Endothelial cell of umbilical vein (primary cell): Measurements from ENCODE around the gene APC2. TPM values are rescaled to one million over a fixed set of nuclear protein-coding genes. Genes with fewer than 3 reads are reported as not detected.

Experiments
- BruUV-seq: library from RNA; stranded (reverse); fragments of 400-500 nt; replicated peaks from 2 replicates; lab custom pipeline; 2021; lab: Mats Ljungman, UMichigan
- CTCF ChIA-PET: fragments of 300-600, 350-600 bp; sonication (Branson Sonifier 250); formaldehyde crosslinking; loops from one replicate; lab custom pipeline; 2021; ENCODE audit warnings: antibody characterized with exemption, inconsistent platforms; lab: Charles Lee
- POLR2A ChIA-PET: fragments of 300-600, 350-600 bp; sonication (Branson Sonifier 250); formaldehyde crosslinking; loops from one replicate; lab custom pipeline; 2021; ENCODE audit warnings: antibody characterized with exemption, inconsistent platforms; lab: Charles Lee
- DNase-seq: peaks from one replicate; pipeline ENCODE4 v3.0.0-alpha.2; 2011; ENCODE audit warnings: low read depth, low spot score
- FAIRE-seq: peaks from 2 replicates; lab custom pipeline; 2011; peaks lifted over from hg19 to GRCh38; lab: Jason Lieb, UNC
- H2AFZ ChIP-seq: 2 replicates; pipeline ENCODE4 v1.6.0; 2012; ENCODE audit warnings: low read depth, low read length, control low read depth, inconsistent platforms
- H3K27ac ChIP-seq: 2 replicates; pipeline ENCODE4 v1.5.1; 2011; ENCODE audit warnings: low read depth, mild to moderate bottlenecking, control low read depth, low read length, moderate library complexity; ENCODE audit not compliant: insufficient read depth
- H3K27me3 ChIP-seq, 2 experiments: 2 replicates each; pipeline versions ENCODE4 v1.6.0 to v1.6.1; 2011; ENCODE audit warnings: low read length in 2 of 2, mixed read lengths in 1 of 2; ENCODE audit not compliant: control insufficient read depth in 2 of 2, insufficient read depth in 2 of 2
- H3K36me3 ChIP-seq, 2 experiments: 2 replicates in 1 of 2; 3 replicates in 1 of 2; pipeline ENCODE4 v1.5.1; 2011; ENCODE audit warnings: low read length in 2 of 2, mild to moderate bottlenecking in 1 of 2, moderate library complexity in 1 of 2; ENCODE audit not compliant: control insufficient read depth in 2 of 2, insufficient read depth in 2 of 2; ENCODE audit errors: extremely low read depth in 1 of 2
- H3K4me1 ChIP-seq: 3 replicates; pipeline ENCODE4 v1.5.1; 2011; ENCODE audit warnings: mild to moderate bottlenecking, low read length; ENCODE audit not compliant: control insufficient read depth, insufficient read depth; ENCODE audit errors: extremely low read depth
- H3K4me2 ChIP-seq: 2 replicates; pipeline ENCODE4 v1.6.1; 2011; ENCODE audit warnings: low read length, control low read depth, mixed read lengths; ENCODE audit not compliant: insufficient read depth
- H3K4me3 ChIP-seq, 3 experiments: fragments of 200-600 bp in 1 of 3; sonication (generic), shearing (Covaris generic) in 1 of 3; replicated peaks in 1 of 3; 2 replicates each; pipeline ENCODE4 v1.5.1; 2011 to 2016; ENCODE audit warnings: control low read depth in 3 of 3, low read length in 3 of 3, mild to moderate bottlenecking in 2 of 3, inconsistent platforms in 1 of 3, low read depth in 1 of 3, moderate library complexity in 1 of 3; ENCODE audit not compliant: insufficient read depth in 1 of 3
- H3K79me2 ChIP-seq: 2 replicates; pipeline ENCODE4 v1.6.0; 2012; ENCODE audit warnings: low read length, inconsistent platforms; ENCODE audit not compliant: control insufficient read depth, insufficient read depth
- H3K9ac ChIP-seq: replicated peaks from 2 replicates; pipeline ENCODE3; 2011; ENCODE audit warnings: low read length, control low read depth; ENCODE audit not compliant: insufficient read depth; ENCODE audit errors: extremely low read depth
- H3K9me1 ChIP-seq: replicated peaks from 3 replicates; pipeline ENCODE4 v1.6.0; 2011; ENCODE audit warnings: mild to moderate bottlenecking, low read length; ENCODE audit not compliant: control insufficient read depth, insufficient read depth; ENCODE audit errors: extremely low read depth
- H3K9me3 ChIP-seq: replicated peaks from 2 replicates; pipeline ENCODE4 v1.5.1; 2012; ENCODE audit warnings: low read length, inconsistent platforms; ENCODE audit not compliant: control insufficient read depth, insufficient read depth
- H4K20me1 ChIP-seq: replicated peaks from 2 replicates; pipeline ENCODE3; 2011; ENCODE audit warnings: mild to moderate bottlenecking, low read length; ENCODE audit not compliant: control insufficient read depth, insufficient read depth; ENCODE audit errors: extremely low read depth
- EZH2 ChIP-seq: IDR thresholded peaks from 2 replicates; pipeline ENCODE4 v1.6.1; 2012; ENCODE audit warnings: borderline replicate concordance, low read depth, mild to moderate bottlenecking, moderate library complexity, low read length, inconsistent platforms; ENCODE audit not compliant: severe bottlenecking
- FOS ChIP-seq: IDR thresholded peaks from 2 replicates; pipeline ENCODE4 v1.6.1; 2011; ENCODE audit warnings: mild to moderate bottlenecking, low read length, moderate library complexity, borderline replicate concordance; ENCODE audit not compliant: insufficient read depth
- GATA2 ChIP-seq: IDR thresholded peaks from 2 replicates; pipeline ENCODE4 v1.7.0; 2011; ENCODE audit warnings: low read depth, mild to moderate bottlenecking, moderate library complexity, mixed read lengths, low read length; ENCODE audit not compliant: insufficient read length, insufficient read depth
- JUN ChIP-seq: IDR thresholded peaks from 2 replicates; pipeline ENCODE4 v1.6.1; 2011; ENCODE audit warnings: borderline replicate concordance, low read depth; ENCODE audit not compliant: insufficient read length, insufficient read depth
- MYC ChIP-seq: IDR thresholded peaks from one replicate; pipeline ENCODE4 v1.6.1; 2011; ENCODE audit warnings: mild to moderate bottlenecking, low read depth, low read length
- POLR2A ChIP-seq: IDR thresholded peaks from 2 replicates; pipeline ENCODE4 v1.6.1; 2012; ENCODE audit warnings: low read depth, mild to moderate bottlenecking, control low read depth, low read length
- POLR2AphosphoS5 ChIP-seq: IDR thresholded peaks from 2 replicates; pipeline ENCODE4 v1.6.1; 2012; ENCODE audit warnings: low read depth, mild to moderate bottlenecking, control low read depth, low read length, moderate library complexity; ENCODE audit not compliant: insufficient read depth
- dilution Hi-C: fragments of 300-500 bp; cut with MboI; formaldehyde crosslinking; loops from one replicate; pipeline ENCODE4 v1.15.0; 2019; ENCODE audit warnings: low sequenced_read_pairs; ENCODE audit not compliant: extremely low pct_ligation_motif_present
- intact Hi-C: fragments of 100-400 bp; cut with micrococcal nuclease; formaldehyde crosslinking; loops from one replicate; pipeline ENCODE4 v1.10.0; 2022
- polyA plus RNA-seq, 4 experiments: library from polyadenylated mRNA; depleted of rRNA in 3 of 4; stranded (reverse) in 3 of 4; unstranded in 1 of 4; fragments of >200 nt; gene quantifications; 2 replicates each; pipeline versions ENCODE4 v1.2.1 to v1.2.3, GENCODE V29; 2011 to 2012; ENCODE audit warnings: missing spikeins in 1 of 4
- total RNA-seq: library from RNA; stranded (reverse); gene quantifications from 2 replicates; pipeline ENCODE4 v1.2.3, GENCODE V29; 2021
- TF ChIP-seq, protein P1 (sequence below), 2 donors: IDR thresholded peaks; 1 replicate in 1 of 2; 2 replicates in 1 of 2; pipeline ENCODE4 v1.5.1; 2011; ENCODE audit warnings: low read length in 2 of 2, mild to moderate bottlenecking in 2 of 2, moderate library complexity in 2 of 2, control low read depth in 1 of 2, inconsistent platforms in 1 of 2, low read depth in 1 of 2; ENCODE audit not compliant: insufficient read depth in 1 of 2; ENCODE audit errors: extremely low read depth in 1 of 2

APC2 gene
- total and polyA plus RNA-seq, 2 donors (not counting 3 experiments of a cell fraction or from before 2014, with no cell fraction given): 0.01 to 0.04 TPM

GRCh38 chr19:1492474-1493006 is 42.6 kb downstream of the APC2 start:
- Histone ChIP-seq H3K27me3 (peaks cover 0 to 6% of the 10 kb centered on the region in 2 experiments), H3K27ac (no peak overlapping the region), H3K9ac (no peak overlapping the region), H4K20me1 (no peaks in the 10 kb centered on the region), H3K4me3 (no peak overlapping the region), H3K9me3 (no peaks in the 10 kb centered on the region), H3K4me1 (peaks cover 10% of the 10 kb centered on the region), H2AFZ (no peak overlapping the region), H3K79me2 (no peaks in the 10 kb centered on the region), H3K9me1 (no peaks in the 10 kb centered on the region), H3K4me2 (no peak overlapping the region), H3K36me3 (no peaks in the 10 kb centered on the region)
- TF ChIP-seq POLR2A (no peak), FOS (no peak), JUN (no peak)
- TF ChIP-seq, protein P1, sequence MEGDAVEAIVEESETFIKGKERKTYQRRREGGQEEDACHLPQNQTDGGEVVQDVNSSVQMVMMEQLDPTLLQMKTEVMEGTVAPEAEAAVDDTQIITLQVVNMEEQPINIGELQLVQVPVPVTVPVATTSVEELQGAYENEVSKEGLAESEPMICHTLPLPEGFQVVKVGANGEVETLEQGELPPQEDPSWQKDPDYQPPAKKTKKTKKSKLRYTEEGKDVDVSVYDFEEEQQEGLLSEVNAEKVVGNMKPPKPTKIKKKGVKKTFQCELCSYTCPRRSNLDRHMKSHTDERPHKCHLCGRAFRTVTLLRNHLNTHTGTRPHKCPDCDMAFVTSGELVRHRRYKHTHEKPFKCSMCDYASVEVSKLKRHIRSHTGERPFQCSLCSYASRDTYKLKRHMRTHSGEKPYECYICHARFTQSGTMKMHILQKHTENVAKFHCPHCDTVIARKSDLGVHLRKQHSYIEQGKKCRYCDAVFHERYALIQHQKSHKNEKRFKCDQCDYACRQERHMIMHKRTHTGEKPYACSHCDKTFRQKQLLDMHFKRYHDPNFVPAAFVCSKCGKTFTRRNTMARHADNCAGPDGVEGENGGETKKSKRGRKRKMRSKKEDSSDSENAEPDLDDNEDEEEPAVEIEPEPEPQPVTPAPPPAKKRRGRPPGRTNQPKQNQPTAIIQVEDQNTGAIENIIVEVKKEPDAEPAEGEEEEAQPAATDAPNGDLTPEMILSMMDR (IDR thresholded peaks at IDR 0.05; ENCODE audit: extremely low read depth in 1 of 2, insufficient read depth in 1 of 2, low read depth in 1 of 2, low read length in 2 of 2): no peak
- ChIA-PET CTCF (interaction anchor here (1.0 to 2.6 kb wide), 2 partner anchors 10 to 17 kb away, joined by 3 to 7 read pairs; no protein-coding TSS in a partner anchor), POLR2A (no interaction called here)
- no TSS peak for BruUV-seq
- FAIRE-seq: peak; percentile 18
- no peak for DNase-seq
- intact Hi-C loops: no loop called here
- dilution Hi-C loops: no loop called here

DNA sequence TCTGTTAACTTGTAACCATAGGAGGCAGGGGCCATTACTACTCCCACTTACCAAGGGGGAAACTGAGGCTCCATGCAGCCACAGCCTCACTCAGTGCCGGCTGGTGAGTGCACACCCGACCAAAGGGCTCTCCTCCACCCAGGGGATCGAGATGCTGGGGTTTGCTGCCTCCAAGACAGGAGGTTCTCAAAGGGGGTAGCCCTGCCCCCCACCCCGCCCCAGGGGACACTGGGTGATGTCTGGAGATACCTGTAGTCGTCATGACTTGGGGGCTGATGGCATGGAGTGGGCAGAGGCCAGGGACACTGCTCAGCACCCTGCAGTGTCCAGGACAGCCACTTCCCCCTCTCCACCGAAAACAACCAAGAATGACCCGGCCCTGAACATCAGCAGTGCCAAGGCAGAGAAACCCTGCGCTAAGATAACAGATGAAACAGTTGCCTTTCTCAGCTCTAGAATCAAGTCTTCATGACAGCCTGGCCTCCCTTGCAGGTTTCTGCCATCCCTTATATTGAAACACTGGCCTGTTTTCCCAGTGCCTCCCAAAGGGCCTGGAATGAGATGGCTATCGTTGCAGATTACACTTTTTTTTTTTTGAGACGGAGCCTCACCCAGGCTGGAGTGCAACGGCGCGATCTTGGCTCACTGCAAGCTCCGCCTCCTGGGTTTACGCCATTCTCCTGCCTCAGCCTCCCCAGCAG is 44.3 kb downstream of the APC2 start:
- H3K4me1 ChIP-seq: peaks cover 10% of the 10 kb centered on the region
- H3K27ac ChIP-seq: no peak overlapping the region
- BruUV-seq: no TSS peak
- H3K9me1 ChIP-seq: no peaks in the 10 kb centered on the region
- TF ChIP-seq POLR2A (no peak), MYC (no peak), EZH2 (no peak), GATA2 (no peak), POLR2AphosphoS5 (no peak)
- TF ChIP-seq, protein P1 (IDR thresholded peaks at IDR 0.05; ENCODE audit: extremely low read depth in 1 of 2, insufficient read depth in 1 of 2, low read depth in 1 of 2, low read length in 2 of 2): no peak
- no peak overlapping the region for H3K9ac ChIP-seq
- no peak overlapping the region for H2AFZ ChIP-seq
- CTCF ChIA-PET: interaction anchor here (1.1 to 2.6 kb wide), 2 partner anchors 8 to 29 kb away, joined by 4 to 7 read pairs; no protein-coding TSS in a partner anchor
- no peak overlapping the region for H3K4me2 ChIP-seq
- DNase-seq: no peak
- intact Hi-C loops: no loop called here
- H3K36me3 ChIP-seq: no peaks in the 10 kb centered on the region
- no peak overlapping the region for H3K4me3 ChIP-seq
- no peak for FAIRE-seq
- H3K79me2 ChIP-seq: no peaks in the 10 kb centered on the region
- H3K9me3 ChIP-seq: no peaks in the 10 kb centered on the region
- dilution Hi-C loops: no loop called here
- POLR2A ChIA-PET: no interaction called here
- H4K20me1 ChIP-seq: no peaks in the 10 kb centered on the region
- H3K27me3 ChIP-seq: peaks cover 0 to 6% of the 10 kb centered on the region in 2 experiments
